ENCODE results near the gene RNF149.
"Not testable (repeated sequence)": the region's sequence is repeated elsewhere in the genome, so short reads cannot be mapped to it uniquely, and the experiment has no call there.

Gene RNF149

GRCh38 chr2:101331202-101331601 is 22.7 kb upstream of the RNF149 start:
- no peak for DNase-seq (ENCODE audit: low read depth)

- DNase-seq (ENCODE audit: low read depth) = no peak
These were observed 21.9 kb upstream of the RNF149 start for GRCh38 chr2:101330253-101330933.

GRCh38 chr2:101329026-101329425 is 20.5 kb upstream of the RNF149 start:
- no peak for DNase-seq (ENCODE audit: low read depth)

GRCh38 chr2:101328474-101329007 is 20.0 kb upstream of the RNF149 start:
- DNase-seq (ENCODE audit: low read depth) = no peak

GRCh38 chr2:101327863-101328394 is 19.4 kb upstream of the RNF149 start:
- no peak for DNase-seq (ENCODE audit: low read depth)

- DNase-seq (ENCODE audit: low read depth) = no peak
These were observed 16.9 kb upstream of the RNF149 start for GRCh38 chr2:101325425-101325824.

- not testable (repeated sequence) for DNase-seq (ENCODE audit: low read depth)
These were observed 8.1 kb upstream of the RNF149 start for GRCh38 chr2:101316568-101316967.

- no peak for DNase-seq (ENCODE audit: low read depth)
These were observed 3.2 kb upstream of the RNF149 start for GRCh38 chr2:101311696-101312017.

GRCh38 chr2:101310834-101311695 is 2.6 kb upstream of the RNF149 start:
- DNase-seq (ENCODE audit: low read depth) = no peak

- no peak for DNase-seq (ENCODE audit: low read depth)
These were observed 1.8 kb upstream of the RNF149 start for GRCh38 chr2:101310090-101310833.

- peak; percentile 22 for DNase-seq (ENCODE audit: low read depth)
These were observed 510 bp downstream of the RNF149 start for GRCh38 chr2:101307950-101308431.

- DNase-seq (ENCODE audit: low read depth) = no peak
These were observed 998 bp downstream of the RNF149 start for GRCh38 chr2:101307503-101307902.

GRCh38 chr2:101306410-101306809 is 2.1 kb downstream of the RNF149 start:
- no peak for DNase-seq (ENCODE audit: low read depth)

GRCh38 chr2:101305492-101306078 is 2.9 kb downstream of the RNF149 start:
- no peak for DNase-seq (ENCODE audit: low read depth)

- DNase-seq (ENCODE audit: low read depth) = no peak
These were observed 3.5 kb downstream of the RNF149 start for GRCh38 chr2:101305035-101305434.

- no peak for DNase-seq (ENCODE audit: low read depth)
These were observed 4.8 kb downstream of the RNF149 start for GRCh38 chr2:101303688-101304087.

- DNase-seq (ENCODE audit: low read depth) = no peak
These were observed 6.5 kb downstream of the RNF149 start for GRCh38 chr2:101302016-101302415.

GRCh38 chr2:101300836-101301235 is 7.7 kb downstream of the RNF149 start:
- DNase-seq (ENCODE audit: low read depth) = no peak

- no peak for DNase-seq (ENCODE audit: low read depth)
These were observed 8.3 kb downstream of the RNF149 start for GRCh38 chr2:101300164-101300563.

- DNase-seq (ENCODE audit: low read depth) = no peak
These were observed 8.9 kb downstream of the RNF149 start for GRCh38 chr2:101299604-101300003.

GRCh38 chr2:101297383-101297782 is 11.1 kb downstream of the RNF149 start:
- no peak for DNase-seq (ENCODE audit: low read depth)

- DNase-seq (ENCODE audit: low read depth) = no peak
These were observed 12.1 kb downstream of the RNF149 start for GRCh38 chr2:101296371-101296770.
